IMR-90 (cell line): ENCODE data around the gene NLRP14. TPM values are rescaled to one million over a fixed set of nuclear protein-coding genes. Genes with fewer than 3 reads are reported as not detected.

Source experiments
- ATAC-seq: fragments of 200-7000 bp; cut with Tn5 transposase; 2 replicates; pipeline ENCODE4 v1.9.1; 2020; ENCODE audit warnings: low read depth, mild to moderate bottlenecking, moderate library complexity
- BruUV-seq: library from RNA; stranded (reverse); fragments of 400-500 nt; replicated peaks from 2 replicates; lab custom pipeline; 2021; lab: Mats Ljungman, UMichigan
- CTCF ChIA-PET: fragments of 300-600 bp; formaldehyde crosslinking; extraction: SDS; loops from one replicate; lab custom pipeline; 2021; ENCODE audit warnings: antibody characterized with exemption; lab: Yijun Ruan, JAX
- POLR2A ChIA-PET: fragments of 300-600 bp; sonication (Branson Sonifier 250); formaldehyde crosslinking; loops from one replicate; lab custom pipeline; 2022; ENCODE audit warnings: antibody characterized with exemption; ENCODE audit not compliant: unreplicated experiment; lab: Charles Lee
- DNase-seq: peaks from one replicate; pipeline ENCODE4 v3.0.0; 2013
- H2AFZ ChIP-seq: replicated peaks from 2 replicates; pipeline ENCODE3; 2013; ENCODE audit warnings: low read length, mild to moderate bottlenecking; ENCODE audit not compliant: poor library complexity
- H2AK5ac ChIP-seq: 2 replicates; pipeline ENCODE4 v1.6.1; 2013; ENCODE audit warnings: low read depth, low read length, inconsistent platforms
- H2AK9ac ChIP-seq: replicated peaks from 2 replicates; pipeline ENCODE3; 2013; ENCODE audit warnings: mild to moderate bottlenecking, low read depth, low read length, moderate library complexity; ENCODE audit not compliant: poor library complexity
- H2BK120ac ChIP-seq: 2 replicates; pipeline ENCODE4 v1.6.1; 2013; ENCODE audit warnings: low read depth, low read length, inconsistent platforms
- H2BK15ac ChIP-seq: 3 replicates; pipeline ENCODE4 v1.6.1; 2013; ENCODE audit warnings: low read depth, low read length, inconsistent platforms
- H2BK20ac ChIP-seq: 2 replicates; pipeline ENCODE4 v1.6.1; 2013; ENCODE audit warnings: low read depth, mild to moderate bottlenecking, inconsistent platforms, low read length, moderate library complexity
- H2BK5ac ChIP-seq: 2 replicates; pipeline ENCODE4 v1.6.1; 2013; ENCODE audit warnings: mild to moderate bottlenecking, low read depth, low read length, inconsistent platforms; ENCODE audit not compliant: poor library complexity, severe bottlenecking
- H3K14ac ChIP-seq: replicated peaks from 2 replicates; pipeline ENCODE4 v1.6.1; 2013; ENCODE audit warnings: low read depth, low read length, inconsistent platforms
- H3K18ac ChIP-seq: 2 replicates; pipeline ENCODE4 v1.6.1; 2013; ENCODE audit warnings: low read depth, low read length, control low read depth
- H3K23ac ChIP-seq: 2 replicates; pipeline ENCODE4 v1.6.1; 2013; ENCODE audit warnings: low read depth, low read length, inconsistent platforms
- H3K27ac ChIP-seq: 2 replicates; pipeline ENCODE4 v1.5.1; 2013; ENCODE audit warnings: mild to moderate bottlenecking, control low read depth, low read length; ENCODE audit not compliant: insufficient read depth
- H3K27me3 ChIP-seq: 2 replicates; pipeline ENCODE4 v1.6.1; 2013; ENCODE audit warnings: low read length; ENCODE audit not compliant: control insufficient read depth, insufficient read depth
- H3K36me3 ChIP-seq: 2 replicates; pipeline ENCODE4 v1.6.1; 2013; ENCODE audit warnings: low read length, mixed read lengths; ENCODE audit not compliant: control insufficient read depth, insufficient read depth
- H3K4ac ChIP-seq: 2 replicates; pipeline ENCODE4 v1.6.1; 2013; ENCODE audit warnings: low read depth, low read length, inconsistent platforms
- H3K4me1 ChIP-seq: 2 replicates; pipeline ENCODE4 v1.6.1; 2013; ENCODE audit warnings: low read length, mixed read lengths; ENCODE audit not compliant: control insufficient read depth, insufficient read depth
- H3K4me2 ChIP-seq: 2 replicates; pipeline ENCODE4 v1.6.1; 2013; ENCODE audit warnings: low read depth, mild to moderate bottlenecking, control low read depth, low read length, moderate library complexity
- H3K4me3 ChIP-seq: 2 replicates; pipeline ENCODE4 v1.5.1; 2013; ENCODE audit warnings: low read depth, mild to moderate bottlenecking, control low read depth, low read length, moderate library complexity; ENCODE audit not compliant: insufficient read depth
- H3K56ac ChIP-seq: 2 replicates; pipeline ENCODE4 v1.6.1; 2013; ENCODE audit warnings: low read length, inconsistent platforms; ENCODE audit not compliant: insufficient read depth; ENCODE audit errors: extremely low read depth
- H3K79me1 ChIP-seq, 2 experiments: 2 replicates each; pipeline ENCODE4 v1.6.1; 2013; ENCODE audit warnings: low read length in 2 of 2, inconsistent platforms in 1 of 2, low read depth in 1 of 2
- H3K9ac ChIP-seq: 2 replicates; pipeline ENCODE4 v1.6.1; 2013; ENCODE audit warnings: low read depth, low read length, control low read depth
- H3K9me1 ChIP-seq: 2 replicates; pipeline ENCODE4 v1.6.1; 2013; ENCODE audit warnings: low read length, inconsistent platforms; ENCODE audit not compliant: insufficient read depth
- H3K9me3 ChIP-seq: 2 replicates; pipeline ENCODE4 v1.6.1; 2013; ENCODE audit warnings: low read length; ENCODE audit not compliant: control insufficient read depth, insufficient read depth
- H4K20me1 ChIP-seq: 2 replicates; pipeline ENCODE4 v1.6.1; 2013; ENCODE audit warnings: low read length, inconsistent platforms; ENCODE audit not compliant: insufficient read depth
- H4K5ac ChIP-seq: 2 replicates; pipeline ENCODE4 v1.6.1; 2013; ENCODE audit warnings: mild to moderate bottlenecking, low read depth, low read length, control low read depth
- H4K8ac ChIP-seq, 2 experiments: 2 replicates each; pipeline ENCODE4 v1.6.1; 2013; ENCODE audit warnings: low read depth in 2 of 2, low read length in 2 of 2, control low read depth in 1 of 2, inconsistent platforms in 1 of 2
- H4K91ac ChIP-seq: 2 replicates; pipeline ENCODE4 v1.6.1; 2013; ENCODE audit warnings: low read depth, low read length, inconsistent platforms; ENCODE audit not compliant: insufficient read depth
- BHLHE40 ChIP-seq: fragments of 150-350 bp; IDR thresholded peaks from 2 replicates; pipeline ENCODE4 v1.6.1; 2016; ENCODE audit warnings: mild to moderate bottlenecking, low read depth, low read length
- CEBPB ChIP-seq: IDR thresholded peaks from 2 replicates; pipeline ENCODE4 v1.6.1; 2012; ENCODE audit warnings: low read depth, low read length, improper control_type of control experiment
- CHD1 ChIP-seq: IDR thresholded peaks from 2 replicates; pipeline ENCODE4 v1.6.1; 2012; ENCODE audit warnings: low read depth, low read length, improper control_type of control experiment
- CTCF ChIP-seq: conservative IDR thresholded peaks from 2 replicates; pipeline ENCODE4 v1.5.1; 2012; ENCODE audit warnings: mild to moderate bottlenecking, low read depth, low read length, improper control_type of control experiment
- ELK1 ChIP-seq: fragments of 150-350 bp; IDR thresholded peaks from 2 replicates; pipeline ENCODE4 v1.6.1; 2016; ENCODE audit warnings: low read depth, mild to moderate bottlenecking, low read length, moderate library complexity, borderline replicate concordance
- FOS ChIP-seq: fragments of 150-350 bp; IDR thresholded peaks from 2 replicates; pipeline ENCODE4 v1.6.1; 2016; ENCODE audit warnings: low read depth, low read length
- MAFK ChIP-seq: IDR thresholded peaks from 2 replicates; pipeline ENCODE4 v1.6.1; 2012; ENCODE audit warnings: low read depth, low read length, improper control_type of control experiment
- MAZ ChIP-seq: IDR thresholded peaks from 2 replicates; pipeline ENCODE4 v1.6.1; 2012; ENCODE audit warnings: low read depth, mild to moderate bottlenecking, low read length, improper control_type of control experiment, moderate library complexity, borderline replicate concordance
- MXI1 ChIP-seq: IDR thresholded peaks from 2 replicates; pipeline ENCODE4 v1.6.1; 2012; ENCODE audit warnings: low read depth, mild to moderate bottlenecking, low read length, moderate library complexity, borderline replicate concordance
- NFE2L2 ChIP-seq: fragments of 150-350 bp; IDR thresholded peaks from 2 replicates; pipeline ENCODE4 v1.6.1; 2016; ENCODE audit warnings: low read depth, mild to moderate bottlenecking, low read length
- POLR2A ChIP-seq: IDR thresholded peaks from 2 replicates; pipeline ENCODE4 v1.6.1; 2012; ENCODE audit warnings: mild to moderate bottlenecking, low read depth, low read length
- RAD21 ChIP-seq: IDR thresholded peaks from 2 replicates; pipeline ENCODE4 v1.6.1; 2012; ENCODE audit warnings: low read length, improper control_type of control experiment
- RCOR1 ChIP-seq: IDR thresholded peaks from 2 replicates; pipeline ENCODE4 v1.6.1; 2012; ENCODE audit warnings: mild to moderate bottlenecking, low read length, improper control_type of control experiment; ENCODE audit not compliant: insufficient replicate concordance
- RFX5 ChIP-seq: IDR thresholded peaks from 2 replicates; pipeline ENCODE4 v1.8.0; 2012; ENCODE audit warnings: low read depth, mild to moderate bottlenecking, low read length, moderate library complexity
- SMC3 ChIP-seq: fragments of 150-350 bp; IDR thresholded peaks from 2 replicates; pipeline ENCODE4 v1.6.1; 2016; ENCODE audit warnings: low read depth, mild to moderate bottlenecking, antibody characterized with exemption, low read length, moderate library complexity
- WGBS, 2 experiments: methylation state at CpG; one replicate each; pipeline versions ENCODE4 v1.1.5 to v1.1.7; 2013; ENCODE audit warnings: missing lambda C conversion rate in 2 of 2; ENCODE audit not compliant: insufficient read length in 1 of 2; ENCODE audit errors: extremely low coverage in 2 of 2; 5-methylcytosine and 5-hydroxymethylcytosine counted together
- dilution Hi-C: fragments of 300-500 bp; cut with HindIII; formaldehyde crosslinking; loops from one replicate; pipeline ENCODE4 v1.14.3; 2018; ENCODE audit warnings: low sequenced_read_pairs; ENCODE audit not compliant: unreplicated experiment
- in situ Hi-C: fragments of 300-500 bp; cut with MboI; formaldehyde crosslinking; loops from 3 replicates; pipeline ENCODE4 v1.14.3; 2019; ENCODE audit warnings: low sequenced_read_pairs, inconsistent platforms, mixed read lengths
- intact Hi-C: fragments of 100-400 bp; cut with micrococcal nuclease; formaldehyde crosslinking; loops from 2 replicates; pipeline ENCODE4 v1.10.0; 2022
- polyA plus RNA-seq, 3 experiments: library from polyadenylated mRNA; depleted of rRNA; stranded (reverse); fragments of >200 nt; gene quantifications; 2 replicates each; pipeline ENCODE4 v1.2.3, GENCODE V29; 2012; ENCODE audit warnings: low replicate concordance in 1 of 3
- total RNA-seq: library from RNA; depleted of rRNA; stranded (reverse); fragments of >200 nt; gene quantifications from 2 replicates; pipeline ENCODE4 v1.2.3, GENCODE V29; 2012
- TF ChIP-seq, protein P1 (sequence below): fragments of 150-350 bp; IDR thresholded peaks from 2 replicates; pipeline ENCODE4 v1.6.1; 2017; ENCODE audit warnings: mild to moderate bottlenecking, antibody characterized with exemption, low read length, low read depth

Gene NLRP14
- total and polyA plus RNA-seq, 2 of the 4 experiments (the other 2 are of a cell fraction) = under 0.01 TPM; not detected in 1

DNA sequence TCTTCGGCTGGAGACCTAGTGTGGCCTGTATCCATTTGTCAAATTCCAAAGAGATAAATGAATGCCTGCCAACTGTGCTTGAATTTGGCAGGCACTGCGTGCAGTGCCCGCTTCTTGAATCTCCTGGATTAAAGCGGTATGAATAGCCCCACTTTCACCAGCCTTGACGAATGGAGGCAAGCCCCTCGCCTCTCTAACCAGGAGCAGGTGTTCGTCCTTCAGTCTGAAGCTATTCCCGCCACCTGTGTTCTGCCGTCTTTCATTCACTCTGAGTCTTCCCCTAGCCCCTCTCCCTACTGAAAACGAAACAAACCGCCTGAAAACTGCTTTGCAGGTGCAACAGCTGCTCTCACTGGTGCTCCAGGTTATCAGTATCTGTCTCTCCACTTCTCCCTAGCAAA, 11.2 kb downstream of the NLRP14 start:
- no peak overlapping the region for H3K56ac ChIP-seq
- BruUV-seq = no TSS peak
- no peak overlapping the region for H2BK120ac ChIP-seq
- no peaks in the 10 kb centered on the region for H3K9me3 ChIP-seq
- no peak overlapping the region for H2AFZ ChIP-seq
- no peaks in the 10 kb centered on the region for H4K20me1 ChIP-seq
- H3K9ac ChIP-seq = no peak overlapping the region
- no peak overlapping the region for H4K8ac ChIP-seq
- no peak overlapping the region for H3K14ac ChIP-seq
- intact Hi-C loops = no loop called here
- in situ Hi-C loops = no loop called here
- no peak overlapping the region for H3K4ac ChIP-seq
- no peaks in the 10 kb centered on the region for H3K9me1 ChIP-seq
- DNase-seq (no peak), ATAC-seq (no peak)
- H3K27me3 ChIP-seq = peaks cover 5% of the 10 kb centered on the region
- H3K4me2 ChIP-seq = no peak overlapping the region
- H2BK5ac ChIP-seq = no peak overlapping the region
- no peak overlapping the region for H4K91ac ChIP-seq
- POLR2A ChIA-PET = no interaction called here
- no peak overlapping the region for H2AK5ac ChIP-seq
- no peak overlapping the region for H3K18ac ChIP-seq
- dilution Hi-C loops = no loop called here
- no peaks in the 10 kb centered on the region for H3K79me1 ChIP-seq
- no peak for TF ChIP-seq POLR2A
- TF ChIP-seq BHLHE40 = no peak
- TF ChIP-seq CEBPB = no peak
- no peak for TF ChIP-seq SMC3
- TF ChIP-seq, protein P1, sequence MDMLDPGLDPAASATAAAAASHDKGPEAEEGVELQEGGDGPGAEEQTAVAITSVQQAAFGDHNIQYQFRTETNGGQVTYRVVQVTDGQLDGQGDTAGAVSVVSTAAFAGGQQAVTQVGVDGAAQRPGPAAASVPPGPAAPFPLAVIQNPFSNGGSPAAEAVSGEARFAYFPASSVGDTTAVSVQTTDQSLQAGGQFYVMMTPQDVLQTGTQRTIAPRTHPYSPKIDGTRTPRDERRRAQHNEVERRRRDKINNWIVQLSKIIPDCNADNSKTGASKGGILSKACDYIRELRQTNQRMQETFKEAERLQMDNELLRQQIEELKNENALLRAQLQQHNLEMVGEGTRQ = no peak
- no peak for TF ChIP-seq RFX5
- TF ChIP-seq RAD21 = no peak
- TF ChIP-seq ELK1 = no peak
- TF ChIP-seq FOS = no peak
- no peak for TF ChIP-seq MAFK
- no peak for TF ChIP-seq NFE2L2
- no peak for TF ChIP-seq MXI1
- no peak for TF ChIP-seq CTCF
- TF ChIP-seq RCOR1 = no peak
- TF ChIP-seq MAZ = no peak
- TF ChIP-seq CHD1 = no peak
- H3K27ac ChIP-seq = no peak overlapping the region
- no peak overlapping the region for H2BK15ac ChIP-seq
- H4K5ac ChIP-seq = no peak overlapping the region
- no peak overlapping the region for H3K4me3 ChIP-seq
- no peaks in the 10 kb centered on the region for H3K4me1 ChIP-seq
- H2AK9ac ChIP-seq = no peak overlapping the region
- no peak overlapping the region for H2BK20ac ChIP-seq
- WGBS, 2 experiments = 65% methylated on average over 4 of the region's 11 CpGs; no CpG with 5 or more reads in 1 of the 2 experiments
- H3K36me3 ChIP-seq = no peaks in the 10 kb centered on the region
- CTCF ChIA-PET = no interaction called here
- no peak overlapping the region for H3K23ac ChIP-seq
